Measurements from ENCODE around the gene JARID2. TPM values are rescaled to one million over a fixed set of nuclear protein-coding genes. Genes with fewer than 3 reads are reported as not detected.
A peak's percentile ranks its signal among the peaks of the same experiment; 100 is the strongest.

Gene JARID2
- total RNA-seq, 4 donors from 2014 or later, result 12.1 to 33.8 (median 17.0) TPM

GRCh38 chr6:15440040-15440439, 194.2 kb downstream of the JARID2 start:
- H3K27me3 ChIP-seq, result no peaks in the 10 kb centered on the region
- TF ChIP-seq CTCF (IDR thresholded peaks at IDR 0.05) (no peak), POLR2A (IDR thresholded peaks at IDR 0.05) (no peak)
- no peaks in the 10 kb centered on the region for H3K9me3 ChIP-seq
- peaks cover 0 to 10% (median 0%) of the 10 kb centered on the region in 4 donors for H3K4me1 ChIP-seq
- H3K4me3 ChIP-seq, result no peak overlapping the region
- no peaks in the 10 kb centered on the region for H3K36me3 ChIP-seq
- no peak overlapping the region for H3K27ac ChIP-seq
- no peak for DNase-seq

GRCh38 chr6:15441215-15441868, 195.5 kb downstream of the JARID2 start:
- peak in 2 of 3 donors; percentile 33 to 65 for DNase-seq
- H3K27ac ChIP-seq, result no peak overlapping the region
- peaks cover 0 to 10% (median 0%) of the 10 kb centered on the region in 4 donors for H3K4me1 ChIP-seq
- H3K27me3 ChIP-seq, result no peaks in the 10 kb centered on the region
- no peaks in the 10 kb centered on the region for H3K9me3 ChIP-seq
- TF ChIP-seq POLR2A (IDR thresholded peaks at IDR 0.05) (no peak), CTCF (IDR thresholded peaks at IDR 0.05) (peak; percentile 44 to 77 (median 73))
- H3K4me3 ChIP-seq, result no peak overlapping the region
- no peaks in the 10 kb centered on the region for H3K36me3 ChIP-seq

- Histone ChIP-seq H3K4me1 (peaks cover 0 to 10% (median 0%) of the 10 kb centered on the region in 4 donors), H3K4me3 (no peak overlapping the region), H3K9me3 (no peaks in the 10 kb centered on the region), H3K27me3 (no peaks in the 10 kb centered on the region), H3K27ac (no peak overlapping the region), H3K36me3 (no peaks in the 10 kb centered on the region)
- DNase-seq, result no peak
- TF ChIP-seq POLR2A (IDR thresholded peaks at IDR 0.05), result no peak
- no peak for TF ChIP-seq CTCF (IDR thresholded peaks at IDR 0.05)
Measured at GRCh38 chr6:15441981-15442380, 196.1 kb downstream of the JARID2 start.

GRCh38 chr6:15442467-15442866, 196.6 kb downstream of the JARID2 start:
- Histone ChIP-seq H3K27me3 (no peaks in the 10 kb centered on the region), H3K9me3 (no peaks in the 10 kb centered on the region), H3K4me1 (peaks cover 0 to 12% (median 0%) of the 10 kb centered on the region in 4 donors), H3K27ac (peak overlapping the region in 1 of 4 donors; percentile 28), H3K36me3 (no peaks in the 10 kb centered on the region), H3K4me3 (no peak overlapping the region)
- no peak for TF ChIP-seq POLR2A (IDR thresholded peaks at IDR 0.05)
- TF ChIP-seq CTCF (IDR thresholded peaks at IDR 0.05), result no peak
- DNase-seq, result no peak

GRCh38 chr6:15443119-15443830, 197.4 kb downstream of the JARID2 start:
- Histone ChIP-seq H3K9me3 (no peaks in the 10 kb centered on the region), H3K36me3 (no peaks in the 10 kb centered on the region), H3K27ac (peak overlapping the region in 1 of 4 donors; percentile 28), H3K27me3 (no peaks in the 10 kb centered on the region), H3K4me3 (no peak overlapping the region), H3K4me1 (peaks cover 0 to 20% (median 0%) of the 10 kb centered on the region in 4 donors)
- no peak for TF ChIP-seq POLR2A (IDR thresholded peaks at IDR 0.05)
- DNase-seq, result no peak

- Histone ChIP-seq H3K27ac (peak overlapping the region in 2 of 4 donors; percentile 4 to 20), H3K36me3 (no peaks in the 10 kb centered on the region), H3K27me3 (no peaks in the 10 kb centered on the region), H3K9me3 (no peaks in the 10 kb centered on the region), H3K4me3 (no peak overlapping the region), H3K4me1 (peaks cover 0 to 20% (median 0%) of the 10 kb centered on the region in 4 donors)
- TF ChIP-seq CTCF (IDR thresholded peaks at IDR 0.05) (no peak), POLR2A (IDR thresholded peaks at IDR 0.05) (no peak)
- no peak for DNase-seq
Measured at GRCh38 chr6:15444081-15444731, 198.3 kb downstream of the JARID2 start.

Measured in Peyer's patch (tissue), 4 donors.